Mesendoderm (in vitro differentiated cells): ENCODE results near the gene ARF1.

Experiments
- DNase-seq: peaks from one replicate; pipeline ENCODE4 v3.0.0; 2013
- H2AK5ac ChIP-seq: 2 replicates; pipeline ENCODE4 v1.6.1; 2013; ENCODE audit warnings: low read length, inconsistent platforms
- H2BK120ac ChIP-seq: 2 replicates; pipeline ENCODE4 v1.6.1; 2013; ENCODE audit warnings: low read depth, mild to moderate bottlenecking, low read length, moderate library complexity, mixed read lengths
- H2BK15ac ChIP-seq: replicated peaks from 2 replicates; pipeline ENCODE4 v1.6.1; 2013; ENCODE audit warnings: low read depth, mild to moderate bottlenecking, moderate library complexity
- H2BK5ac ChIP-seq: 2 replicates; pipeline ENCODE4 v1.6.1; 2013; ENCODE audit warnings: low read length, inconsistent platforms
- H3K18ac ChIP-seq: 2 replicates; pipeline ENCODE4 v1.6.1; 2013; ENCODE audit warnings: mild to moderate bottlenecking, low read length, mixed read lengths
- H3K23ac ChIP-seq: one replicate; pipeline ENCODE4 v1.6.1; 2013; ENCODE audit warnings: low read length
- H3K27ac ChIP-seq: 2 replicates; pipeline ENCODE4 v1.5.1; 2013; ENCODE audit warnings: low read depth, mild to moderate bottlenecking, inconsistent platforms, low read length, moderate library complexity
- H3K27me3 ChIP-seq: 2 replicates; pipeline ENCODE4 v1.6.1; 2013; ENCODE audit warnings: low read length, control low read depth, mild to moderate bottlenecking, inconsistent platforms; ENCODE audit not compliant: insufficient read depth, poor library complexity
- H3K36me3 ChIP-seq: 2 replicates; pipeline ENCODE4 v1.6.1; 2013; ENCODE audit warnings: low read length, inconsistent platforms; ENCODE audit not compliant: control insufficient read depth, insufficient read depth
- H3K4ac ChIP-seq: one replicate; pipeline ENCODE4 v1.6.1; 2013; ENCODE audit warnings: low read depth, mild to moderate bottlenecking, low read length, moderate library complexity
- H3K4me1 ChIP-seq: 2 replicates; pipeline ENCODE4 v1.6.1; 2013; ENCODE audit warnings: low read depth, low read length, inconsistent platforms; ENCODE audit not compliant: control insufficient read depth
- H3K4me2 ChIP-seq: 2 replicates; pipeline ENCODE4 v1.6.1; 2013; ENCODE audit warnings: low read length
- H3K4me3 ChIP-seq: 2 replicates; pipeline ENCODE4 v1.5.1; 2013; ENCODE audit warnings: mild to moderate bottlenecking, low read length
- H3K56ac ChIP-seq: one replicate; pipeline ENCODE4 v1.6.1; 2013; ENCODE audit warnings: low read length
- H3K79me1 ChIP-seq: 2 replicates; pipeline ENCODE4 v1.6.1; 2013; ENCODE audit warnings: low read length, inconsistent platforms
- H3K79me2 ChIP-seq: 2 replicates; pipeline ENCODE4 v1.6.1; 2013; ENCODE audit warnings: mild to moderate bottlenecking, low read length; ENCODE audit not compliant: control insufficient read depth, insufficient read depth
- H3K9ac ChIP-seq: 2 replicates; pipeline ENCODE4 v1.6.1; 2013; ENCODE audit warnings: low read length, inconsistent platforms
- H4K5ac ChIP-seq: one replicate; pipeline ENCODE4 v1.6.1; 2013; ENCODE audit warnings: low read length
- H4K8ac ChIP-seq: one replicate; pipeline ENCODE4 v1.6.1; 2013; ENCODE audit warnings: low read depth, mild to moderate bottlenecking, control low read depth, low read length, moderate library complexity
- WGBS: extraction: QIAGEN DNeasy Blood & Tissue Kit; methylation state at CpG from one replicate; pipeline ENCODE4 v1.1.7; 2013; ENCODE audit warnings: low lambda C conversion rate, missing lambda C conversion rate; ENCODE audit not compliant: insufficient coverage; ENCODE audit errors: extremely low coverage; 5-methylcytosine and 5-hydroxymethylcytosine counted together

ARF1 gene

GRCh38 chr1:228071839-228072657, 10.5 kb upstream of the ARF1 start:
- WGBS = 100% methylated on average over 3 of the region's 7 CpGs

GRCh38 chr1:228072658-228073043, 9.9 kb upstream of the ARF1 start:
- Histone ChIP-seq H3K18ac (no peak overlapping the region), H2BK15ac (no peak overlapping the region), H3K79me1 (no peaks in the 10 kb centered on the region), H2AK5ac (no peak overlapping the region), H2BK120ac (no peak overlapping the region), H3K4ac (no peak overlapping the region), H3K27ac (no peak overlapping the region), H4K8ac (no peak overlapping the region), H3K36me3 (no peaks in the 10 kb centered on the region), H3K4me1 (no peaks in the 10 kb centered on the region), H3K4me2 (no peak overlapping the region), H3K56ac (no peak overlapping the region), H3K79me2 (no peaks in the 10 kb centered on the region), H3K27me3 (peaks cover 14% of the 10 kb centered on the region), H3K4me3 (no peak overlapping the region), H2BK5ac (no peak overlapping the region), H4K5ac (no peak overlapping the region), H3K23ac (no peak overlapping the region), H3K9ac (no peak overlapping the region)
- DNase-seq = no peak
- no CpG with 5 or more reads among the region's 5 CpGs for WGBS

More at GRCh38 chr1:228071839-228072657, 10.5 kb upstream of the ARF1 start:
- peaks cover 14% of the 10 kb centered on the region for H3K27me3 ChIP-seq
- DNase-seq = no peak
- no peak overlapping the region for H4K8ac ChIP-seq
- no peak overlapping the region for H2BK120ac ChIP-seq
- no peaks in the 10 kb centered on the region for H3K79me1 ChIP-seq
- no peaks in the 10 kb centered on the region for H3K79me2 ChIP-seq
- no peak overlapping the region for H3K27ac ChIP-seq
- H3K23ac ChIP-seq = no peak overlapping the region
- no peak overlapping the region for H3K9ac ChIP-seq
- no peak overlapping the region for H3K4me3 ChIP-seq
- no peak overlapping the region for H2BK15ac ChIP-seq
- H3K4me1 ChIP-seq = no peaks in the 10 kb centered on the region
- no peak overlapping the region for H4K5ac ChIP-seq
- H3K18ac ChIP-seq = no peak overlapping the region
- H2BK5ac ChIP-seq = no peak overlapping the region
- no peak overlapping the region for H2AK5ac ChIP-seq
- no peaks in the 10 kb centered on the region for H3K36me3 ChIP-seq
- H3K4me2 ChIP-seq = no peak overlapping the region
- H3K4ac ChIP-seq = no peak overlapping the region
- no peak overlapping the region for H3K56ac ChIP-seq

GRCh38 chr1:228073061-228073856, 9.2 kb upstream of the ARF1 start:
- H2BK15ac ChIP-seq = no peak overlapping the region
- H3K36me3 ChIP-seq = no peaks in the 10 kb centered on the region
- H3K56ac ChIP-seq = no peak overlapping the region
- WGBS = no CpG with 5 or more reads among the region's 23 CpGs
- no peaks in the 10 kb centered on the region for H3K79me1 ChIP-seq
- peaks cover 14% of the 10 kb centered on the region for H3K27me3 ChIP-seq
- DNase-seq = no peak
- no peak overlapping the region for H4K8ac ChIP-seq
- no peak overlapping the region for H3K23ac ChIP-seq
- no peak overlapping the region for H4K5ac ChIP-seq
- no peaks in the 10 kb centered on the region for H3K4me1 ChIP-seq
- H3K79me2 ChIP-seq = no peaks in the 10 kb centered on the region
- H3K4me2 ChIP-seq = no peak overlapping the region
- H2BK5ac ChIP-seq = no peak overlapping the region
- no peak overlapping the region for H3K4me3 ChIP-seq
- no peak overlapping the region for H3K27ac ChIP-seq
- H2AK5ac ChIP-seq = no peak overlapping the region
- no peak overlapping the region for H2BK120ac ChIP-seq
- no peak overlapping the region for H3K18ac ChIP-seq
- H3K4ac ChIP-seq = no peak overlapping the region
- no peak overlapping the region for H3K9ac ChIP-seq

GRCh38 chr1:228073857-228074545, 8.5 kb upstream of the ARF1 start:
- Histone ChIP-seq H3K27me3 (peaks cover 13% of the 10 kb centered on the region), H3K18ac (no peak overlapping the region), H3K79me2 (no peaks in the 10 kb centered on the region), H3K4me3 (no peak overlapping the region), H3K23ac (no peak overlapping the region), H2BK120ac (no peak overlapping the region), H3K79me1 (no peaks in the 10 kb centered on the region), H2AK5ac (no peak overlapping the region), H3K4ac (no peak overlapping the region), H3K36me3 (no peaks in the 10 kb centered on the region), H2BK15ac (no peak overlapping the region), H4K5ac (no peak overlapping the region), H2BK5ac (no peak overlapping the region), H4K8ac (no peak overlapping the region), H3K4me2 (no peak overlapping the region), H3K56ac (no peak overlapping the region), H3K4me1 (no peaks in the 10 kb centered on the region), H3K27ac (no peak overlapping the region), H3K9ac (no peak overlapping the region)
- DNase-seq = peak; percentile 64
- WGBS = no CpG with 5 or more reads among the region's 16 CpGs

- H2BK120ac ChIP-seq = no peak overlapping the region
- H4K5ac ChIP-seq = no peak overlapping the region
- H3K36me3 ChIP-seq = no peaks in the 10 kb centered on the region
- H3K18ac ChIP-seq = no peak overlapping the region
- no peak overlapping the region for H2AK5ac ChIP-seq
- peaks cover 8% of the 10 kb centered on the region for H3K27me3 ChIP-seq
- H2BK5ac ChIP-seq = no peak overlapping the region
- no peak overlapping the region for H3K56ac ChIP-seq
- no peak overlapping the region for H3K9ac ChIP-seq
- H3K23ac ChIP-seq = no peak overlapping the region
- no peak overlapping the region for H3K27ac ChIP-seq
- H4K8ac ChIP-seq = no peak overlapping the region
- no peak overlapping the region for H2BK15ac ChIP-seq
- no peak overlapping the region for H3K4me3 ChIP-seq
- H3K4me2 ChIP-seq = no peak overlapping the region
- H3K79me2 ChIP-seq = no peaks in the 10 kb centered on the region
- no peak for DNase-seq
- no peaks in the 10 kb centered on the region for H3K4me1 ChIP-seq
- no peak overlapping the region for H3K4ac ChIP-seq
- no peaks in the 10 kb centered on the region for H3K79me1 ChIP-seq
- no CpG with 5 or more reads among the region's 18 CpGs for WGBS
Measured at GRCh38 chr1:228074954-228075730, 7.4 kb upstream of the ARF1 start.
